NCI-H524 (cell line): ENCODE results near the gene SYNGR2.

Experiments
- DNase-seq, 2 experiments: peaks; one replicate each; lab custom pipeline; 2025; lab: John Stamatoyannopoulos, UW

The SYNGR2 gene

GRCh38 chr17:78168242-78168902, at the start of gene SYNGR2:
Gene SYNGR2, plus strand, starts transcription at chr17:78168581. Its CDS starts 36 bp downstream, at chr17:78168617.
- DNase-seq: peak; percentile 87 to 93

GRCh38 chr17:78118801-78119241, 49.6 kb upstream of the SYNGR2 start:
- DNase-seq: no peak

- DNase-seq: no peak
Observed at GRCh38 chr17:78120537-78120936, 47.8 kb upstream of the SYNGR2 start.

- DNase-seq: no peak
Observed at GRCh38 chr17:78120971-78121800, 47.2 kb upstream of the SYNGR2 start.

GRCh38 chr17:78121801-78122215, 46.6 kb upstream of the SYNGR2 start:
- DNase-seq: no peak

GRCh38 chr17:78122216-78122930, 46.0 kb upstream of the SYNGR2 start:
- no peak for DNase-seq

- no peak for DNase-seq
Observed at GRCh38 chr17:78122931-78123249, 45.5 kb upstream of the SYNGR2 start.

- DNase-seq: no peak
Observed at GRCh38 chr17:78123258-78123929, 45.0 kb upstream of the SYNGR2 start.

GRCh38 chr17:78124081-78124835, 44.1 kb upstream of the SYNGR2 start:
- DNase-seq: no peak

GRCh38 chr17:78124836-78125137, 43.6 kb upstream of the SYNGR2 start:
- no peak for DNase-seq

- DNase-seq: no peak
Observed at GRCh38 chr17:78125138-78125913, 43.1 kb upstream of the SYNGR2 start.

GRCh38 chr17:78125976-78126894, 42.1 kb upstream of the SYNGR2 start:
- no peak for DNase-seq

GRCh38 chr17:78126895-78127238, 41.5 kb upstream of the SYNGR2 start:
- no peak for DNase-seq

- no peak for DNase-seq
Observed at GRCh38 chr17:78127239-78127887, 41.0 kb upstream of the SYNGR2 start.

- peak in 1 of 2 experiments; percentile 30 for DNase-seq
Observed at GRCh38 chr17:78127888-78128550, 40.4 kb upstream of the SYNGR2 start.

- peak; percentile 78 to 85 for DNase-seq
Observed at GRCh38 chr17:78128551-78129350, 39.6 kb upstream of the SYNGR2 start, which contains the start of gene TMC6. Gene TMC6, minus strand, starts transcription at chr17:78128755. Its CDS starts 1,923 bp downstream, at chr17:78126832.

- no peak for DNase-seq
Observed at GRCh38 chr17:78129351-78130089, 38.9 kb upstream of the SYNGR2 start.
